IPS-20b (cell line): Measurements from ENCODE around the gene TBP.
"Not testable (repeated sequence)": the region's sequence is repeated elsewhere in the genome, so short reads cannot be mapped to it uniquely, and the experiment has no call there.

Experiments used
- H3K27ac ChIP-seq: one replicate; pipeline ENCODE4 v1.5.1; 2013; ENCODE audit warnings: low read length
- H3K27me3 ChIP-seq: 2 replicates; pipeline ENCODE4 v1.6.1; 2013; ENCODE audit warnings: mild to moderate bottlenecking, low read length, inconsistent platforms; ENCODE audit not compliant: insufficient read depth
- H3K36me3 ChIP-seq: 2 replicates; pipeline ENCODE4 v1.6.1; 2013; ENCODE audit warnings: low read depth, mild to moderate bottlenecking, inconsistent platforms, low read length, moderate library complexity; ENCODE audit not compliant: insufficient read depth
- H3K4me1 ChIP-seq: 2 replicates; pipeline ENCODE4 v1.6.1; 2013; ENCODE audit warnings: mild to moderate bottlenecking, control low read depth, inconsistent platforms, low read length, moderate library complexity; ENCODE audit not compliant: insufficient read depth
- H3K4me3 ChIP-seq: 2 replicates; pipeline ENCODE4 v1.5.1; 2013; ENCODE audit warnings: mild to moderate bottlenecking, low read length, inconsistent platforms
- H3K9ac ChIP-seq: 2 replicates; pipeline ENCODE4 v1.6.1; 2013; ENCODE audit warnings: low read depth, mild to moderate bottlenecking, inconsistent platforms, low read length, moderate library complexity
- H3K9me3 ChIP-seq: 2 replicates; pipeline ENCODE4 v1.6.1; 2013; ENCODE audit warnings: mild to moderate bottlenecking, low read depth, low read length, inconsistent platforms; ENCODE audit not compliant: insufficient read depth

TBP gene

GRCh38 chr6:170554013-170554795 is at the start of gene TBP:
Gene TBP (plus strand): TSS chr6:170554369. CDS start chr6:170557030, 2,661 bp downstream.
- no peaks in the 10 kb centered on the region for H3K27me3 ChIP-seq

GRCh38 chr6:170504479-170504878 is 49.7 kb upstream of the TBP start:
- no peaks in the 10 kb centered on the region for H3K36me3 ChIP-seq
- H3K4me3 ChIP-seq, result no peak overlapping the region
- H3K9me3 ChIP-seq, result peaks cover 4% of the 10 kb centered on the region; the same call in 1 of the 2 replicates
- H3K27me3 ChIP-seq, result peaks cover 5% of the 10 kb centered on the region; the same call in 1 of the 2 replicates
- no peak overlapping the region for H3K9ac ChIP-seq
- H3K27ac ChIP-seq, result no peak overlapping the region
- no peaks in the 10 kb centered on the region for H3K4me1 ChIP-seq

More at GRCh38 chr6:170554013-170554795, at the start of gene TBP:
- H3K4me3 ChIP-seq, result peak within 1 kb of the TSS; percentile 89
- peaks cover 32% of the 10 kb centered on the region for H3K36me3 ChIP-seq
- peak within 1 kb of the TSS; percentile 92; the same call in 1 of the 2 replicates for H3K9ac ChIP-seq
- H3K9me3 ChIP-seq, result no peaks in the 10 kb centered on the region
- H3K4me1 ChIP-seq, result peaks cover 12% of the 10 kb centered on the region
- H3K27ac ChIP-seq, result no peak within 1 kb of the TSS

- H3K27ac ChIP-seq, result no peak overlapping the region
- no peak overlapping the region for H3K9ac ChIP-seq
- no peak overlapping the region for H3K4me3 ChIP-seq
- H3K27me3 ChIP-seq, result peaks cover 5% of the 10 kb centered on the region; the same call in 1 of the 2 replicates
- H3K36me3 ChIP-seq, result no peaks in the 10 kb centered on the region
- no peaks in the 10 kb centered on the region for H3K4me1 ChIP-seq
- peaks cover 4% of the 10 kb centered on the region; the same call in 1 of the 2 replicates for H3K9me3 ChIP-seq
These were observed 48.9 kb upstream of the TBP start for GRCh38 chr6:170505306-170505705.

- H3K27ac ChIP-seq, result no peak overlapping the region
- no peak overlapping the region for H3K9ac ChIP-seq
- peaks cover 4% of the 10 kb centered on the region; the same call in 1 of the 2 replicates for H3K9me3 ChIP-seq
- H3K4me1 ChIP-seq, result no peaks in the 10 kb centered on the region
- H3K27me3 ChIP-seq, result peaks cover 5% of the 10 kb centered on the region; the same call in 1 of the 2 replicates
- no peaks in the 10 kb centered on the region for H3K36me3 ChIP-seq
- no peak overlapping the region for H3K4me3 ChIP-seq
These were observed 47.7 kb upstream of the TBP start for GRCh38 chr6:170506446-170506845.

- not testable (repeated sequence) for H3K4me1 ChIP-seq, H3K36me3 ChIP-seq, H3K27ac ChIP-seq, H3K9ac ChIP-seq, H3K27me3 ChIP-seq, H3K4me3 ChIP-seq, H3K9me3 ChIP-seq
These were observed 46.4 kb upstream of the TBP start for GRCh38 chr6:170507728-170508127.

GRCh38 chr6:170508275-170508674 is 45.9 kb upstream of the TBP start:
- not testable (repeated sequence) for H3K36me3 ChIP-seq, H3K27me3 ChIP-seq, H3K4me1 ChIP-seq, H3K9me3 ChIP-seq, H3K27ac ChIP-seq, H3K9ac ChIP-seq, H3K4me3 ChIP-seq

- H3K27me3 ChIP-seq, H3K36me3 ChIP-seq, H3K9me3 ChIP-seq, H3K4me3 ChIP-seq, H3K27ac ChIP-seq, H3K9ac ChIP-seq, H3K4me1 ChIP-seq: not testable (repeated sequence)
These were observed 45.1 kb upstream of the TBP start for GRCh38 chr6:170508892-170509722.

GRCh38 chr6:170509723-170510018 is 44.5 kb upstream of the TBP start:
- Histone ChIP-seq H3K36me3 (no peaks in the 10 kb centered on the region), H3K4me3 (no peak overlapping the region), H3K4me1 (no peaks in the 10 kb centered on the region), H3K9me3 (no peaks in the 10 kb centered on the region), H3K27ac (no peak overlapping the region), H3K9ac (no peak overlapping the region), H3K27me3 (no peaks in the 10 kb centered on the region)

GRCh38 chr6:170510631-170511030 is 43.5 kb upstream of the TBP start:
- no peak overlapping the region for H3K27ac ChIP-seq
- H3K9me3 ChIP-seq, result no peaks in the 10 kb centered on the region
- H3K36me3 ChIP-seq, result no peaks in the 10 kb centered on the region
- no peaks in the 10 kb centered on the region for H3K4me1 ChIP-seq
- no peak overlapping the region for H3K4me3 ChIP-seq
- no peaks in the 10 kb centered on the region for H3K27me3 ChIP-seq
- H3K9ac ChIP-seq, result no peak overlapping the region

- H3K36me3 ChIP-seq, result no peaks in the 10 kb centered on the region
- H3K27me3 ChIP-seq, result no peaks in the 10 kb centered on the region
These were observed 41.9 kb upstream of the TBP start for GRCh38 chr6:170512249-170512648.

GRCh38 chr6:170514908-170515307 is 39.3 kb upstream of the TBP start:
- Histone ChIP-seq H3K9me3 (no peaks in the 10 kb centered on the region; the same call in 1 of the 2 replicates), H3K4me3 (no peak overlapping the region), H3K27me3 (no peaks in the 10 kb centered on the region), H3K4me1 (no peaks in the 10 kb centered on the region), H3K36me3 (no peaks in the 10 kb centered on the region), H3K9ac (no peak overlapping the region), H3K27ac (no peak overlapping the region)

More at GRCh38 chr6:170512249-170512648, 41.9 kb upstream of the TBP start:
- no peak overlapping the region for H3K4me3 ChIP-seq
- no peaks in the 10 kb centered on the region; the same call in 1 of the 2 replicates for H3K9me3 ChIP-seq
- no peak overlapping the region for H3K9ac ChIP-seq
- no peaks in the 10 kb centered on the region for H3K4me1 ChIP-seq
- H3K27ac ChIP-seq, result no peak overlapping the region
